HG02571 (cell line): ENCODE measurements around the gene KATNAL1.
"Not testable (repeated sequence)": the region's sequence is repeated elsewhere in the genome, so short reads cannot be mapped to it uniquely, and the experiment has no call there.

Experiments
- ATAC-seq: cut with Tn5 transposase; IDR thresholded peaks from one replicate; pipeline ENCODE4 v1.9.1; 2021; ENCODE audit warnings: mild to moderate bottlenecking, moderate library complexity; ENCODE audit not compliant: unreplicated experiment

The KATNAL1 gene

GRCh38 chr13:30224732-30225131 is 82.6 kb downstream of the KATNAL1 start:
- no peak for ATAC-seq

GRCh38 chr13:30222254-30222653 is 85.1 kb downstream of the KATNAL1 start:
- no peak for ATAC-seq

- ATAC-seq, result no peak
These were observed 91.2 kb downstream of the KATNAL1 start for GRCh38 chr13:30216111-30216510.

GRCh38 chr13:30212256-30212655 is 95.1 kb downstream of the KATNAL1 start:
- ATAC-seq, result no peak

- ATAC-seq, result no peak
These were observed 95.6 kb downstream of the KATNAL1 start for GRCh38 chr13:30211745-30212144.

GRCh38 chr13:30204564-30204963 is 102.8 kb downstream of the KATNAL1 start:
- ATAC-seq, result no peak

- no peak for ATAC-seq
These were observed 111.3 kb downstream of the KATNAL1 start for GRCh38 chr13:30196025-30196424.

GRCh38 chr13:30194906-30195305 is 112.4 kb downstream of the KATNAL1 start:
- no peak for ATAC-seq

- ATAC-seq, result no peak
These were observed 113.8 kb downstream of the KATNAL1 start for GRCh38 chr13:30193279-30194234.

GRCh38 chr13:30192320-30193093 is 114.8 kb downstream of the KATNAL1 start:
- ATAC-seq, result no peak

GRCh38 chr13:30191491-30192100 is 115.8 kb downstream of the KATNAL1 start:
- no peak for ATAC-seq

- no peak for ATAC-seq
These were observed 120.5 kb downstream of the KATNAL1 start for GRCh38 chr13:30186634-30187415.

GRCh38 chr13:30181888-30182651 is 125.3 kb downstream of the KATNAL1 start:
- ATAC-seq, result no peak

GRCh38 chr13:30179597-30180276 is 127.6 kb downstream of the KATNAL1 start:
- ATAC-seq, result no peak

GRCh38 chr13:30178976-30179375 is 128.4 kb downstream of the KATNAL1 start:
- ATAC-seq, result no peak

- ATAC-seq, result no peak
These were observed 132.2 kb downstream of the KATNAL1 start for GRCh38 chr13:30175166-30175565.

- ATAC-seq, result not testable (repeated sequence)
These were observed 133.1 kb downstream of the KATNAL1 start for GRCh38 chr13:30174250-30174649.

GRCh38 chr13:30173303-30173610 is 134.1 kb downstream of the KATNAL1 start:
- ATAC-seq, result no peak

GRCh38 chr13:30172593-30173302 is 134.6 kb downstream of the KATNAL1 start:
- no peak for ATAC-seq
